BLaER1 treated with 17β-estradiol and CSF1 and Interleukin-3, amounts not matched to agents 10 nM and 100 nM (cell line): ENCODE measurements around the gene SRD5A1.

Source experiments
- H3K27ac ChIP-seq, 11 experiments: shearing (Covaris generic); formaldehyde crosslinking; 2 replicates each; pipeline ENCODE4 v1.8.1; 2022
- H3K27me3 ChIP-seq, 11 experiments: shearing (Covaris generic); formaldehyde crosslinking; 2 replicates each; pipeline ENCODE4 v1.8.1; 2022
- H3K36me3 ChIP-seq, 11 experiments: shearing (Covaris generic); formaldehyde crosslinking; 2 replicates each; pipeline ENCODE4 v1.8.1; 2022
- H3K4me1 ChIP-seq, 10 experiments: shearing (Covaris generic); formaldehyde crosslinking; 2 replicates each; pipeline ENCODE4 v1.8.1; 2022
- H3K4me2 ChIP-seq, 11 experiments: shearing (Covaris generic); formaldehyde crosslinking; 2 replicates each; pipeline ENCODE4 v1.8.1; 2022
- H3K4me3 ChIP-seq, 10 experiments: shearing (Covaris generic); formaldehyde crosslinking; 2 replicates each; pipeline ENCODE4 v1.8.1; 2022
- H3K9ac ChIP-seq, 11 experiments: shearing (Covaris generic); formaldehyde crosslinking; 2 replicates each; pipeline ENCODE4 v1.8.1; 2022
- H3K9me3 ChIP-seq, 11 experiments: shearing (Covaris generic); formaldehyde crosslinking; replicated peaks in 1 of 11; 2 replicates each; pipeline ENCODE4 v1.8.1; 2022
- H4K20me1 ChIP-seq, 11 experiments: shearing (Covaris generic); formaldehyde crosslinking; 2 replicates each; pipeline ENCODE4 v1.8.1; 2022
- Cebpa-rat ChIP-seq, 11 experiments: shearing (Covaris generic); IDR thresholded peaks; 2 replicates each; pipeline ENCODE4 v1.8.1; 2022

Gene SRD5A1

DNA sequence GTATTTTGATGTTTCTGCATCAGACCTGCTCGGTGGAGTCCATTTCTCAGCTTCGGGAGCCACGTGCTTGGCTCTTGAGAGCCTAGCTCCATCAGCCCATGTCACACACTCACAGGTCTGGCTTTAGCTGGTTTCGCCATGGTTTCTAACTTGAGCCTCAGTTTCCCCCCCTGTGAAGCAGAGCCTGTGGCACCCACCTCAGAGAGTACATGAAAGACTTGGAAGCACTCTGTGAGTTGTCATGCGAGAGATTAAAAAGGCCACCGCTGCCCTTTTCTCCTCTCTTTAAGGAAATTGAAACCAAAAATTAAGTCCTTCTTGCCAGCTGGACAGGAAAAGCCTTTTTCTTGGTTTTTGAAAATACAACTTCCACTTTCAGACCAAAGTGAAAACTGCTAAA, 88.8 kb downstream of the SRD5A1 start:
- H4K20me1 ChIP-seq = peaks cover 97 to 100% (median 100%) of the 10 kb centered on the region in 11 experiments
- peaks cover 21 to 69% (median 43%) of the 10 kb centered on the region in 11 experiments; a peak in 20 of 22 replicates for H3K36me3 ChIP-seq
- no peaks in the 10 kb centered on the region for H3K9me3 ChIP-seq
- peak overlapping the region; percentile 57 to 99 (median 86) for H3K4me2 ChIP-seq
- H3K4me1 ChIP-seq = peaks cover 87 to 100% (median 99%) of the 10 kb centered on the region in 10 experiments
- no peak for TF ChIP-seq Cebpa-rat (IDR thresholded peaks at IDR 0.05)
- H3K27ac ChIP-seq = peak overlapping the region; percentile 43 to 71 (median 62); a peak in 21 of 22 replicates
- no peaks in the 10 kb centered on the region for H3K27me3 ChIP-seq
- H3K9ac ChIP-seq = peak overlapping the region; percentile 49 to 71 (median 60); a peak in 20 of 22 replicates
- peak overlapping the region in 8 of 10 experiments; percentile 23 to 59 (median 44); a peak in 14 of 20 replicates for H3K4me3 ChIP-seq

DNA sequence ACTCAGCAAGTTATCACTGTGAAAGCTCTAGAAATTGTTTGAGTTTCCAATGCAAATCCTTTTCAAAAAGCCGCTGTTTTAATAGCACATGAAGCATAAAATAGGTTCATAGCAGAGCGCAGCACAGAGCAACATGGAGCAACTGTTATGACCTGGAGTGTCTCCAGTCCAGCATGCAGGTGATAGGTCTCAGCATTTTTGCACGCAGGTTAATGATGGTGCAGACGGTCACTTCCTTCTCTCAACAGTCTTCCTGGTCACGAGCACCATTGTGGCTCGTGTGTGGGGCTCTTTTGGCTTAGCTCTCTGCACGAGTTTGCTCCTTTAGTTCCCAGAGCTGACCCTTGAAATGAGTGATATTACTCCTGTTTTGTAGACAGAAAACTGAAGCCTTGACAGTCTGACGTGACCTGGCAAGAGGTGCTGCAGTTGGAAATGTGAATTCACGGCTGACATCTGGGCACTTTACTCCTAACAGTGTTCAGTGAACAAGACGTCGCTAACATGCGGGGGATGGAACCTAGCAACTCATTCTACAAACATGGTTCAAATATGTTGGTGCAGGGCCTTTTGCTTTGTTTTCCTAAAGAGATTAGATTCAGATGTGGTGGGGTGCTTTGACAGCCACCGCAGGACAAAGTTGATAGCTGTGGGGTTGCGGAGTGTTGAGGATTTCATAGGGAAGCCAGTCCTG, 90.0 kb downstream of the SRD5A1 start:
- H3K9me3 ChIP-seq = no peaks in the 10 kb centered on the region
- peaks cover 13 to 56% (median 36%) of the 10 kb centered on the region in 11 experiments; a peak in 20 of 22 replicates for H3K36me3 ChIP-seq
- H3K4me1 ChIP-seq = peaks cover 87 to 100% (median 99%) of the 10 kb centered on the region in 10 experiments
- H3K9ac ChIP-seq = no peak overlapping the region; a peak in 1 of 22 replicates
- H3K4me3 ChIP-seq = no peak overlapping the region
- TF ChIP-seq Cebpa-rat (IDR thresholded peaks at IDR 0.05) = no peak
- peak overlapping the region; percentile 57 to 99 (median 86) for H3K4me2 ChIP-seq
- no peak overlapping the region for H3K27ac ChIP-seq
- H3K27me3 ChIP-seq = no peaks in the 10 kb centered on the region
- peaks cover 97 to 100% (median 100%) of the 10 kb centered on the region in 11 experiments for H4K20me1 ChIP-seq

DNA sequence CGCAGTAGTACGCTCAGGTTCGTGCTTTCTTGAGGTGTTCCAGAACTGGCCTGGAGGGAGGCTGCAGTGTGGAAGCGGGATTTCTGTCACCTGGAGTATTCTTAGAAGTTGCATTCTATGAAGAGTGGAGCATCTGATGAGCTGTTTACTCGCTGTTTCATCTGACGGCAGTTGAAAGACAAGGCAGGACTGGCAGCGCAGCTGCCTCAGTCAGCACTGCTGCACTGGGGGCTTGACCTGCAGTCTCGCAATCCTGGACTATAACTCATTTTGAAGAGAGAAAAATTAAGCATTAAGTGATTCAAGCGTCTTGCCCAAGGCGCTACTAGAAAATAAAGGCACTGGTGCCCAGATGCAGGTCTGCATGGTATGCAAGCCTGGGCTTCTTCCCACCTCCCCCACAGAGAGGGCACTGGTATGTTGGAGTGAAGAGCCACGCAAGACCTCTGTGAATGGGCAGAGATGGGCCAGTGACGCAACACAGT, 90.6 kb downstream of the SRD5A1 start:
- H3K27me3 ChIP-seq = no peaks in the 10 kb centered on the region

More for the DNA sequence above, 90.6 kb downstream of the SRD5A1 start:
- Histone ChIP-seq H3K4me2 (peak overlapping the region; percentile 57 to 99 (median 86); a peak in 19 of 22 replicates), H3K4me1 (peaks cover 87 to 100% (median 99%) of the 10 kb centered on the region in 10 experiments), H3K4me3 (no peak overlapping the region), H3K9me3 (no peaks in the 10 kb centered on the region), H4K20me1 (peaks cover 97 to 100% (median 100%) of the 10 kb centered on the region in 11 experiments), H3K36me3 (peaks cover 12 to 50% (median 30%) of the 10 kb centered on the region in 11 experiments; a peak in 20 of 22 replicates), H3K9ac (no peak overlapping the region; a peak in 1 of 22 replicates), H3K27ac (no peak overlapping the region)
- TF ChIP-seq Cebpa-rat (IDR thresholded peaks at IDR 0.05) = no peak
